ENCODE data around the gene CCDC188.

The CCDC188 gene

DNA sequence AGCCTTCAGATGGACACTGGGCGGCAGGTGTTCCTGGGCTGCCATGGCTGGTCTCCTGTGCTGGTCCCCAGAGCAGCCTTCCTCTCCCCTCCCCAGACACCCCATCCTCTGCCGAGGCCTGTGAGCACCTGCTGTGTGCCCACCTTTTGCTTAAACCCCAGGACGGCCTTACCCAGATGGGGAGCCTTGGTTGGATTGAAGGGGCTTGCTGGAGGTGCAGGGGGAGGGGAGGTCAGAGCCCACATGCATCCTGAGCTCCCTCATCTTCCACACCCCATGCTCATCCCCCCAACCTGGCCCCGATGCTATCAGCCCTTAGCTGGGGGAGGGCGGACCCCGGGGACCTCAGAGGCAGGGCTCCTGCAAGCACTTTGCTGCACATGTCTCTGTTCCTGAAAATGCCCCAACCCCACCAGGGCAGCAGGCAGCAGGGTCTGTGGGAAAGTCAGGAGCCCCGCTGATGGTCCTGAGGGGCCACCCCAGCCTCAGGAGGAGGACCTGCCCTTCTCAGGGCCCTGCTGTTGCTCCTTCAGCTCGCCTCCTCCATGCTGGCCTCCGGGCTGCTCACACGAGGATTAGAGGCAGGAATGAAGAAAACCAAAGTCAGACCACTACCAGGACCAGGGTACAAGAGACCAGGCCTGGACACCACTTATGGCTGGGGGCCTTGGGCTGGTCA, 41.6 kb upstream of the CCDC188 start:
- no peaks in the 10 kb centered on the region for H3K4me1 ChIP-seq (ENCODE audit: control insufficient read depth, low read length)
- no peaks in the 10 kb centered on the region for H3K9me2 ChIP-seq (replicated peaks; ENCODE audit: control insufficient read depth, low read length)
- no peaks in the 10 kb centered on the region for H3F3A ChIP-seq (ENCODE audit: control insufficient read depth, insufficient read depth)
- H3K4me3 ChIP-seq (ENCODE audit: low read length): no peak overlapping the region
- H3K27ac ChIP-seq (ENCODE audit: low read depth, low read length): no peak overlapping the region
- no peak overlapping the region for H3K4me2 ChIP-seq (ENCODE audit: low read length)
- no peaks in the 10 kb centered on the region for H3K36me3 ChIP-seq (ENCODE audit: control insufficient read depth, low read length)
- no peaks in the 10 kb centered on the region for H3K79me2 ChIP-seq (ENCODE audit: control insufficient read depth, low read length)
- H4K20me1 ChIP-seq (ENCODE audit: control insufficient read depth, insufficient read depth, low read depth, low read length): no peaks in the 10 kb centered on the region
- no peaks in the 10 kb centered on the region for H3K27me3 ChIP-seq (ENCODE audit: control insufficient read depth, low read length)
- H3K9me3 ChIP-seq (ENCODE audit: control insufficient read depth, insufficient read depth, low read length): no peaks in the 10 kb centered on the region
- no peak for TF ChIP-seq EZH2phosphoT487 (IDR thresholded peaks at IDR 0.05; ENCODE audit: borderline replicate concordance, low read length)
- no peak for TF ChIP-seq CTCF (IDR thresholded peaks at IDR 0.05; ENCODE audit: low read depth, low read length, poor library complexity, severe bottlenecking)

GRCh38 chr22:20191803-20192202, 40.9 kb upstream of the CCDC188 start:
- Histone ChIP-seq H3K36me3 (ENCODE audit: control insufficient read depth, low read length) (no peaks in the 10 kb centered on the region), H4K20me1 (ENCODE audit: control insufficient read depth, insufficient read depth, low read depth, low read length) (no peaks in the 10 kb centered on the region), H3K4me2 (ENCODE audit: low read length) (no peak overlapping the region), H3K79me2 (ENCODE audit: control insufficient read depth, low read length) (no peaks in the 10 kb centered on the region), H3K27me3 (ENCODE audit: control insufficient read depth, low read length) (no peaks in the 10 kb centered on the region), H3K9me3 (ENCODE audit: control insufficient read depth, insufficient read depth, low read length) (no peaks in the 10 kb centered on the region), H3K9me2 (replicated peaks; ENCODE audit: control insufficient read depth, low read length) (no peaks in the 10 kb centered on the region), H3K27ac (ENCODE audit: low read depth, low read length) (no peak overlapping the region), H3K4me3 (ENCODE audit: low read length) (no peak overlapping the region), H3F3A (ENCODE audit: control insufficient read depth, insufficient read depth) (no peaks in the 10 kb centered on the region), H3K4me1 (ENCODE audit: control insufficient read depth, low read length) (no peaks in the 10 kb centered on the region)
- TF ChIP-seq EZH2phosphoT487 (IDR thresholded peaks at IDR 0.05; ENCODE audit: borderline replicate concordance, low read length) (no peak), CTCF (IDR thresholded peaks at IDR 0.05; ENCODE audit: low read depth, low read length, poor library complexity, severe bottlenecking) (no peak)

- H3K27ac ChIP-seq (ENCODE audit: low read depth, low read length): no peak overlapping the region
- no peaks in the 10 kb centered on the region for H3K79me2 ChIP-seq (ENCODE audit: control insufficient read depth, low read length)
- no peaks in the 10 kb centered on the region for H3K9me3 ChIP-seq (ENCODE audit: control insufficient read depth, insufficient read depth, low read length)
- H3K4me1 ChIP-seq (ENCODE audit: control insufficient read depth, low read length): no peaks in the 10 kb centered on the region
- no peak for TF ChIP-seq CTCF (IDR thresholded peaks at IDR 0.05; ENCODE audit: low read depth, low read length, poor library complexity, severe bottlenecking)
- TF ChIP-seq EZH2phosphoT487 (IDR thresholded peaks at IDR 0.05; ENCODE audit: borderline replicate concordance, low read length): no peak
- H3K4me3 ChIP-seq (ENCODE audit: low read length): no peak overlapping the region
- H3K4me2 ChIP-seq (ENCODE audit: low read length): no peak overlapping the region
- no peaks in the 10 kb centered on the region for H3F3A ChIP-seq (ENCODE audit: control insufficient read depth, insufficient read depth)
- no peaks in the 10 kb centered on the region for H4K20me1 ChIP-seq (ENCODE audit: control insufficient read depth, insufficient read depth, low read depth, low read length)
- no peaks in the 10 kb centered on the region for H3K36me3 ChIP-seq (ENCODE audit: control insufficient read depth, low read length)
- no peaks in the 10 kb centered on the region for H3K9me2 ChIP-seq (replicated peaks; ENCODE audit: control insufficient read depth, low read length)
- H3K27me3 ChIP-seq (ENCODE audit: control insufficient read depth, low read length): no peaks in the 10 kb centered on the region
Observed at GRCh38 chr22:20191000-20191515, 40.2 kb upstream of the CCDC188 start.

Measured in DOHH2 (cell line).